ENCODE measurements around the gene WDR90.
A peak's percentile ranks its signal among the peaks of the same experiment; 100 is the strongest.

Gene WDR90

DNA sequence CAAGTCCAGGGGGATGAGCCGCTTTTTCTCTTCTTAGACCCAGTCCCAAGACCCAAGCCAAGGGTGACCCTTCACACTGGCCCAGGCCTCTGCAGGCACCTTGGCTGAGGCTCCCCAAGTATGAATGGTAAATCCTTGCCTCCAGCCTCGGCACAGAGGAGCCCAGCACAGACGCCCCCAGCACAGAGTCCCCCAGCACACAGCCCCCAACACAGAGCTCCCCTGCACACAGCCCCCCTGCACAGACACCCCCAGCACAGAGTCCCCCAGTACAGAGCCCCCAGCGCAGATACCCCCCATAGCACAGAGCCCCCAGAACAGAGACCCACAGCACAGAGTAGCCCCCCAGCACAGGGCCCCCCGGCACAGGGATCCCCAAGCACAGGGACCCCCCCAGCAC is 8.6 kb upstream of the WDR90 start:
- no peak for DNase-seq

DNA sequence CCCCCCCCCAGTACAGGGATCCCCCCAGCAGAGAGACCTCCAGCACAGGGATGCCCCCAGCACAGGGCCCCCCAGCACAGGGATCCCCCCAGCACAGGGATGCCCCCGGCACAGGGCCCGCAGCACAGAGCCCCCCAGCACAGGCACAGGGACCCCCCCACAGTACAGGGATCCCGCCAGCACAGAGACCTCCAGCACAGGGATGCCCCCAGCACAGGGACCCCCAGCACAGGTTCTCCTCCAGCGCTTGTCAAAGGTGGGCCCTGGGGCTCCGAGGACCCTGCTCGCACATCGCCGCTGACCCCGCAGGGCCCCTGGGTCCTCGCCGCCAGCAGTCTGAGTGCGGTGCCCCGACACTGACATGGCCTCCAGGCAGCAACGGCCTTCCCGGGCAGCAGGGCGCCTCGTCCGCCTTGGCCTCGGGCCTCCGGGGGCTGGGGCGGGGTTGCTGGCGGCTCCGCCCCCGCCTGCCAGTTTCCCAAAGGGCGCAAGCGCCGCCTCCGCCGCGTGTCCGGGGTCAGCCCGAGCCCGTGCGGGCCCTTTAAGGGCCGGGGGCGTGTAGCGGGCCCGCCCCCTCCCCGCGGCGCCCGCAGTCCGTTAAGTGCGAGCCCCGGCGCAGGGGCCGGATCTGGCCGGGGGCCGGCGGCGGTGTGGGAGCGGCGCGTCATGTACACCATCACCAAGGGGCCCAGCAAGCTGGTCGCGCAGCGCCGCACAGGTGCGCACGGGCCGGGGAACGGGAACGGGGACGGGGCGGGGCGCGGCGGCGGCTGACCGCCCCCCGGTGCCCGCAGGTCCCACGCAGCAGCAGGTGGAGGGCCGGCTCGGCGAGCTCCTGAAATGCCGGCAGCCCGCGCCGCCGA is 7.6 kb upstream of the WDR90 start, which contains the start of gene MCRIP2:
MCRIP2 (plus strand) TSS at position 503 of the 863 bp plus-strand sequence; CDS start at position 667, 164 bp downstream.
- DNase-seq = peak; percentile 47

DNA sequence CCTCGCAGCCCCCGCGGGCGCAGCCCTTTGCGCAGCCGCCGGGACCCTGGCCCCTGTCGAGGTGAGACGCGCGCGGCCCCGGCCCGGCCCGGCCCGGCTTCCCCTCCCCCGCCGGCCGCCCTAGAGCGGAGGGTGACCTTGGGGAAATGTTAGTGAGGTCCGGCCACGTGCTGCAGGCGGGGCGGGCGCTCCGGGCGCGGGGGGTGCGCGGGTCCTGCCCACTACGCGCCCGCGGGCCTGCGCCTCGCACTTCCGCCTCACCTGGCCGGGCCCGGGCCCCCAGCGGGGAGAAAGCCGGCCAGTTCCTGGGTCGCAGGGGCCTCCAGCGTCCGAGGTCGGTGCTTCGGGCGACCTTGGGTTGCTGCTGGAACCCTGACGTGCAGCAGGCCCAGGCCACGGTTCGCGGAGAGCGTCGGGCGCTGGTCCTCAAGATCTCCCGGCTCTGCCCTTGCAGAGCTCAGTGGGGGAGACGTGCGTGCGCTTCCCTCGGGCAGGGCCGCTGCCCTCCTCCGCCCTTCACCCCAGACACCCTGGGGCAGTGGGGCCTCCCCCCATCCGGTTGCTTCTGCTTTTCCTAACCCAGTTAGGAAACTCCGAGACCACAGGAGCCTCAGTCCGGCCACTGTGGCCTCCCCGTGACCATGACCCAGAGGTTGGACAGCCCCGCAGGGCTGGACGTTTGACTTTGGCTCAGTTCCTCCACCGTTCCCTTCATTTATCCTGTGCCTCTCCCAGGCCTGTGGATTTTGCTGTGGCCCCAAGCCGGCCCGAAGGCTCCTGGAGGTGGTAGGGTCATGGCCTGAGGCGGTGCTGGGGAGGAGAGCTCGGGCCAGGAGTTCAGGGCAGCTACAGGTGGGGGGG is 6.7 kb upstream of the WDR90 start:
- no peak for DNase-seq

DNA sequence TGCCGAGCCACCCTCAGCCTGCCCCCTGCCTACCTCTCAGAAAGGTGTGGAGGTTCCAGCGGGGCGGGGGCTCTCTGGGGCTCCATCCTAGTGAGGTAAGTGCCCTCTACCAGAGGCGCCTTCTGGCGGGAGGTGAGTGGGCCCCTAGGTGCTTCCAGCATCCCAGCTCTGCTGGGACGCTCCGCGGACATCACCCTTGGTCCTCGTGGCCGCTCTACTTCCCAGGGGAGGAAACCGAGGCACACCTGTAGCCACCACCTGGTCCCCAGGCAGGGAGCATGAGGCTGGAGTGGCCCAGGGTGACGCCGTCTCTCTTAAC is 6.2 kb upstream of the WDR90 start:
- DNase-seq = no peak

DNA sequence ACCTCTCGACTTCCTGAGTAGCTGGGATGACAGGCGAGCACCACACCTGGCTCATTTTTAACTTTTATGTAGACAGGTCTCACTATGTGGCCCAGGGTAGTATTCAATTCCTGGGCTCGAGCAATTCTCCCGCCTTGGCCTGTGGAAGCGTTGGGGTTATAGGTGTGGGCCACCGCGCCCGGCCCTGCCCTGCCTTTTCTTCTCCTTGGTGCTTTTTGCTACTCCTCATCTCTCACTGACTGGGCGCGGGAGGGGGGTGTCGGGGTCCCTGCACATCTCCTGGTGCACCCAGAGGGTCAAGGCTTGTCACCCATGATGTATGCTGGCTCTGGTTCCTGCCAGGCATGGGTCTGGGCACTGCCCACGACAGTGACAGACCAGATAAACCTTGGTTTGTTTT is 4.6 kb upstream of the WDR90 start:
- DNase-seq = no peak

DNA sequence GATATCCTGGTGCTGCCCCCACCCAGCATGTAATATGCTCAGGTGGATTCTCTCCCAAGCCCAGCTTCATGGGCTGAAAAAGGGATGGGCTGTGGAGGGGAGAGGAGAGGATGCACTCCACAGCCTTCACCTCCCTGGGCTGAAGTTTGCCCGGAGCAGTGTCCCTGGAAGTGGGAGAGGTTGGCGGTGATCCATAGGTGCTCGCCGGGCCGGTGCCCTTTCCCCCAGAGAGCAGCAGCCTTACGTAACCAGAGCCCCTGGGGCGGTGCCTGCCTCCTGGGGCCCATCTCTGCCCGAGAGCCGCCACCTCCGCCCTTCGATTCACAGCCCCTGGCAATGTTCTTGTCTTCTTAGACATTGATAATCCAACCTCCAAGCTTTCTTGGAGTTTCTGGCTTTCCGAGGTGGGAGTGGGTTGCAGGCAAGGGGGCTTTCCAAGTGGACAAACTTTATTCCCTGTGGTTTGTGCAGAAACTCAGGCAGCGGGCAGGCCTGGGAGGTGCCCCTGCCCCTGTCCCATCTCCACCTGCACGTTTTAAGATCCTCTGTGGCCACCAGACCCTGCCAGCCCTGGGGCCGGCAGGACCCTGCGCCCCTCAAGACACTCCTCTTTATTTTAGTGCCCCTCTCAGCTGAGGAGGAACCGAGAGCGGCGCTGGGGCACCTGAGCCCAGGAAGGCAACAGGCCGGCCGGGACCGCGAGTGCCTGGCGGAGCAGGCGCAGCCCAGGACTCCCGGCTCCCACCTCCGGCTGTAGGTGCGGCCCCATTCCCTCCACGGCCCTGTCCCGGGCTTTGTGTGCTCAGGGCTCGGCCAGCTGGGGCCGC is 3.1 kb upstream of the WDR90 start:
- DNase-seq = no peak

DNA sequence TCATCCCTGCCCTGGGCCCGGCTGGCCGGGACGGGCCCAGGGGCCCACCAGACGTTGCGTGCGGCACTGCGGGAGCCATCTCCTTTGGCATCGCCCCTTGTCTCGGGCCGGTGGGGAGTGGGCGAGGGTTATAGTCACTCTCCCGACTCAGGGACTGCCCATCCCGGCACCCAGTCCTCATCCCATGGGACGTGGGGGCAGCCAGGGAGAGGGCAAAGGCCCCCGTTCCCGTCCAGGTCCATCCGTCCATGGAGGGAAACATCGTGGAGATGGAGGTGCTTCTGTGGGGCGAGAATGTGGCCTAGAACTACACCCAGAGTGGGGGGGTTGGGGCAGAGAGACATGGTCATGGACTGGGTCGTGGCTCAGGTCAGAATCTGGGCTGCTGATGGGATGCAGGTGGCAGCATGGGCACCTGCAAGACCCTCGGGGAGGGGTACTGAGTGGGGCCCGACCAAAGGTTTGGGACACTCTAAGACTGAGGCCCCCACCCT is 2.4 kb upstream of the WDR90 start:
- no peak for DNase-seq

DNA sequence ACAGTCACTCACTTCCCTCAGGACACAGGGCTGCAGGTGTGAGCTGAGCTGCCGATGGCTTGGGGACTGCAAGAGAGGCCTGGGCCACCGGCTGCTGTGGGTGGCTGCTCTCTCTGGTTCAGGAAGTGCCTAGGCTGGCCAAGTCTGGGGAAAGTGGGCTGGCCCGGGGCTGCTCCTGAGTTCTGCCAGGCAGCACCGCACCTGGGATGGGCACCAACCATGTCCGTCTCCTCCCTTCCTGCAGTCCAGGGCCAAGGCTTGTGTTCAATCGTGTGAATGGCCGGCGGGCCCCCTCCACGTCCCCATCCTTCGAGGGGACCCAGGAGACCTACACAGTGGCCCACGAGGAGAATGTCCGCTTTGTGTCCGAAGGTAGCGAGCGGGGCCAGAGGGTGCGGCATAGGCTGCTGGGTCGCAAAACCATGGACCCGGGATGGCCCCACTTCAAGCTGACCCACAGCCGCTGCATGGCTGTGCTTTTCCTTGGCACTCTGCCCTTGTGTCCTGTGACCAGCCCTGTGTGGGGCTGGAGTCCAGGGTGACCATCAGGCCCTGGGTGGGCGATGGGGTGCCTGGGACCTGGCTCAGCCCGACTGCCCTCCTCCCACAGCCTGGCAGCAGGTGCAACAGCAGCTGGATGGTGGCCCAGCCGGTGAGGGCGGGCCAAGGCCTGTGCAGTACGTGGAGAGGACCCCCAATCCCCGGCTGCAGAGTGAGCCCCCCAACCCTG is 1.8 kb upstream of the WDR90 start:
- DNase-seq = no peak

DNA sequence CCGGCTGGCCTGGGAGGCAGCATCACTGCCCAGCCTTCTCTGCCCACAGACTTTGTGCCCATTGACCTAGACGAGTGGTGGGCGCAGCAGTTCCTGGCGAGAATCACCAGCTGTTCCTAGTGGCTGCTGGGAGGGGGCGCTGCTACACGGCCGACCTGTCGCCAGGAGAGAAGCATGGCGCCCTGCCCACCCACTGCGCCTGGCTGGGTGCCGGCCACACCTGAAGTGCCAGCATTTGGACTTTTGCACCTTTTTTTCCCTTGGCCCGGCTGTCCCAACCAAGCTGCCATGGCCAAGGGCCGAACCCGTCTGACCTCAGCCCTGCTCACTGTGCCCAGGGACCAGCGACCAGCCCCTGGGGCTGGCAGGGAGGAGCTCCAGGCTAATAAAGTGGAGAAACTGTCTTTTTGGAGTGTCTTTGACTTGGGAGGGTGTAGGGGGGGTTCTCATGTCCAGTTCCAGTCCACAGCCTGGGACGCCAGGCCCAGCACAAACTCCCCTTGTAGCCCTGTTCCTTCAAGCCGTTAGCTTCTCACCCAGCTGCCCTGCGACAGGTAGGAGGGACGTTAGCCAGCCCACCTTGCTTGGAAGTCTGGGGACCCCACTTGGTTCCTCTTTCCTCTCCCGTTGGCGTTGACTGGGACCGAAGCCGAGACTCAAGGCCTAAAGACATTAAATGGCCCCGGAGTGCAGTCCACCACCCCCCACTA is 939 bp upstream of the WDR90 start:
- DNase-seq = peak; percentile 38

DNA sequence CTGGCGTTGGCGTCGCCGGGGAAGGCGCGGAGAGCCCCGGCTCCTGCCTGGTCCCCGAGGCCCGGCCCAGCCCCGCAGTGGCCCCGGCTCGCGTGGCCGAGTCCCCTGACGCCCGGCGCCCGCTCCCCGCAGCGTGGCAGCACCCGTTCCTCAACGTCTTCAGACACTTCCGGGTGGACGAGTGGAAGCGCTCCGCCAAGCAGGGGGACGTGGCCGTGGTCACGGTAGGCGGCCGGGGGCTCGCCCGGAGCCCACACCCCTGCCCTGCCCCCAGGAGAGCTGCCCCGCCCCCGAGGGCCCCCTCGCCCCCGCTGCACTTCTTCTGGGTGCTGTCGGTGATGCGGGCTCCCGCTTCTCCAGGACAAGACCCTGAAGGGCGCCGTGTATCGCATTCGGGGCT is 466 bp downstream of the WDR90 start:
- DNase-seq = no peak

DNA sequence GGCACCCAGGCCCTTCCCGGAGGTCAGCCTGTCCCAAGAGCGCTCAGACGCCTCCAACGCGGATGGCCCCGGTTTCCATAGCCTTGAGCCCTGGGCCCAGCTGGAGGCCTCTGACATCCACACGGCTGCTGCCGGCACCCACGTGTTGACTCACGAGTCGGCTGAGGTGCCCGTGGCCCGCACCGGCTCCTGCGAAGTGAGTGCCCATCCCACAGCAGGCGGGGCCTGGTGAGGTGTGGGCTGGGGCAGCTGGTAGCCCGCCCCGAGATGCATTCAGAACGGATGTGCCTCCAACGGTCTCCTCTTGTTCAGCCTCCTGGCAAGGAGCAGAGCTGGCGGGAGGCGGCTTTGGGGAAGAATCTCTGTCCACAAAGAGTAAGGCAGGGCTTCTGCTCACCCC is 2.7 kb downstream of the WDR90 start:
- no peak for DNase-seq

DNA sequence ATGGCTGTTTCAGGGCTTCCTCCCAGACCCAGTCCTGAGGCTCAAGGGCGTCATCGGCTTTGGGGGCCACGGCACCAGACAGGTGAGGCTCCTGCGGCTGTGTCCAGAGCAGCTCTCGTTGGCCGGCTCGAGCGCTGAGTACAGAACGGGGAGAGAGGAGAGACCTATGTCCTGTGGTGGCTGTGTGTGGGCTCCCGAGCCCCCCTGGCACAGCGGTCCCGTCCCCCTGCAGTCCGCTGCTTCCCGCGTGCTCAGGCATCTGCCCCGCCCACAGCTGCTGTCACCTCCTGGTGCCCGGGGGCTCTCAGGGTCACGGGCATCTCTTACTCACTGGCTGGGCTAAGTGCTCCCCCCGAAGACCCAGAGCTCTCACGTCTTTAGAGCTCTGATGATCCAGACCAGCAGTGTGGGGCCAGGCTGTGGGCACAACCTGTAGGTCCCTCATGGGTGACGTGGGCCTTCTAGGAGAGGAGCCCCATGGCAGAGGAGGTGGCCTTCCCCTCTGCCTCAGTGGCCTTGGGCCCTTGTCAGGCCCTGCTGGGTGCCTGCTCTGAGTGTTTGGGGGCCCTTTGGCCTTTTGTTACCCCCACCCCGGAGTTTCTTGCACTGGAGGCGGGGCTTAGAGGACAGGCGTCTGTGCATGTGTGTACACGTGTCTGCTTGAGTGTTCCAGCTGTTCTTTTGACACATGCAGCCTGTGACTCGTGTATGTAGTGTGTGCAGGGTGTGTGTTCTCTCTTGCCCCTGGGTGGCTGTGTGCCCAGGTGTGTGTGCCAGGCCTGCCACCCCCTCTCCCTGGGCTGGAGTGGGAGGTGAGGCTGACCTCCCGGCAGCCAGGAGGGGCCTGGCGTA is 3.5 kb downstream of the WDR90 start:
- DNase-seq = no peak

DNA sequence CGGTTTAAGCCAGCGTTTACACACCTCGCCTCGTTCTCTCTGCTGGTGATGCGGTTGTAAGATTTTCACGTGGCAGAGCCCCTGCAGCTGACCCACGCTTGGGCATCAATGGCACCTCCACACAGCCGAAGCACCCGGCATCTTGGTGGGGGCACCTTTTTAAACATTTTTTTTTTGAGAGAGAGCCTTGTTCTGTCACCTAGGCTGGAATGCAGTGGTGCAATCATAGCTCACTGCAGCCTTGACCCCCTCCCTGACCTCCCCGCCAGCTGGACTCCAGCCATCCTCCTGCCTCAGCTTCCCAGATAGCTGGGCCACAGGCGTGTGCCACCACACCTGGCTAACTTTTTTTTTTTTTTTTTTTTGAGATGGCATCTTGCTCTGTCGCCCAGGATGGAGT is 4.9 kb downstream of the WDR90 start:
- no peak for DNase-seq

DNA sequence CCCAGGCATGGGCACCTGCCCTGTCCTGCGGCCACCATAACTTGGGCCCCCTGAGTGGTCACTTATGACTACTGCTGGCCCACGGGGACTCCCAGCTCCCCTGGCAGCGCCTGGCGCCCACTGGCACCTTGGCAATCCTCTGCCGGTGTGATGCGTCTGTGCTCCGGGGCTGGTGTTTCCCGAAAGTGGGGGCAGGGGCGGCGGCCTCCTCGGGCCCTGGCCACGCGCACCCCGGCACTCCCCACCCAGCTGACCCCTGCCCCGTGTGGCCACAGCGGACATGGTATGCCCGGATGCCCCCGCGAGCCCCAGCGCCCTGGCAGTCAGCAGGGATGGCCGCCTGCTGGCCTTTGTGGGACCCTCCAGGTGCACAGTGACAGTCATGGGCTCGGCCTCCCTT is 8.3 kb downstream of the WDR90 start:
- DNase-seq = no peak

DNA sequence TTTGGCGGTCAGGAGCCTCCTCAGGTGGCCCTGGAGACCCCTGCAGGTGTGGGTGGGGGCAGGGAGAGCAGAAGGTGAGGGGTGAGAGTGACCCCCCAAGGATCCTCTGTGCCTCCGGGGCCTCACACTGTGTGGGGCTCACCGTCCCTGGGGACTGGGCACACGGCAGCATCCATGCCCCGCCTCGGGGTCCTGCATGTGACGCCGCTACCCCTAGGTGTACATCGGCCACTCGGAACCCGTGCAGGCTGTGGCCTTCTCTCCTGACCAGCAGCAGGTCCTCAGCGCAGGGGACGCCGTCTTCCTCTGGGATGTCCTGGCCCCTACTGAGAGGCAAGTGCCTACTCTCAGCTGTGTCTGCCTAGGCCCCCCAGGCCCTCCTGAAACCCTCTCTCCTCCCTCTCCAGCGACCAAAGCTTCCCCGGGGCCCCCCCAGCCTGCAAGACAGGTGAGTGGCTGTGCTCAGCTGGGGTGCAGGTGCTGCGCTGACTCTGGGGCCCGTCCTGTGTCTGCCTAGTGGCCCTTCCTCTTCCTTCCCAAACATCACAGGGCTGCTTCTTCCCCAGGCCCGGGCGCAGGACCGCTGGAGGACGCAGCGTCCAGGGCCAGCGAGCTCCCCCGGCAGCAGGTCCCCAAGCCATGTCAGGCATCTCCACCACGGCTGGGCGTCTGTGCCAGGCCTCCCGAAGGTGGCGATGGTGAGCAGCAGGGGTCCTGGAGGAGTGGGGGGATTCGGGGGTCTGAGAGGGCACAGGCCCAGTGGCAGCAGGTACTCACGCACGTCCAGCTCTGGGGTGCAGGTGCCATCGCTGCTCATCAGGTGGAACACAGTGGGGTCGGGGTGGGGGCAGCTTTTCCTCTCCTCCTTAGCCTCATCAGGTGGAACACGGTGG is 9.8 kb downstream of the WDR90 start:
- DNase-seq = no peak

DNA sequence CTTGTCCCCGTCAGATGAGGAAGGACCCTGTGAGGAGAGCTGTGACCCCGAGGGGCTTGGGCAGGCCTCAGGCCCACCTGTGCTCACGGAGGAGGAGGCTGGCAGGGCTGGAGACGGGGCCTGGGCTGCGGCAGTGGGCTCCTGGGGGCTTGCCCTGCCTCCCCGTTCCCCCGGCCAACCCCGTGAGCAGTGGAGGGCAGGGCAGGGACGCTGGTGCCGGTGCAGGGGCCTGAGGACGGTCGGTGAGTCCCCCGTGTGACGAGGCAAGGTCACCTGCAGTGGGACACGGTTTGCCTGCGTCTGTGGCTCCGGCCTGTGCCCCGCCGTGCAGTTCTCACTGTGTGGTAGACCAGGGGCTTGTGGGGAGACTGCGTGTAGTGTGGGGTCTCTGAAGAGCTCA is 10.5 kb downstream of the WDR90 start:
- no peak for DNase-seq

DNA sequence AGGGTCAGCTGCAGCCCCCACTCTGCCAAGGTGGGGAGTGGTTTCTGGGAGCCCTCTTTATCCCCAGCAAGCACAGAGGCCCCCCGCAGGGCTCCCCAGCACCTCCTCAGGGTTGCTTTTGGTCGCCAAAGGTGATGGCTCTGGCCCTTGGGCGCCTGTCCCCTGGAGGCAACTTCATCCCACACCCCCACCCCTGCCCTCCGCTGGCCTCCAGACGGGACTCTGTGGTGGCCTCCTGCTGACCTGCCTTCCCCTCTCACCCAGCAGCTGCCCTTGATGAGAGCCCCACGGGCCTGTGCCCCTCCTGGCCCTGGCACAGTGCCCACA is 10.9 kb downstream of the WDR90 start:
- DNase-seq = no peak

DNA sequence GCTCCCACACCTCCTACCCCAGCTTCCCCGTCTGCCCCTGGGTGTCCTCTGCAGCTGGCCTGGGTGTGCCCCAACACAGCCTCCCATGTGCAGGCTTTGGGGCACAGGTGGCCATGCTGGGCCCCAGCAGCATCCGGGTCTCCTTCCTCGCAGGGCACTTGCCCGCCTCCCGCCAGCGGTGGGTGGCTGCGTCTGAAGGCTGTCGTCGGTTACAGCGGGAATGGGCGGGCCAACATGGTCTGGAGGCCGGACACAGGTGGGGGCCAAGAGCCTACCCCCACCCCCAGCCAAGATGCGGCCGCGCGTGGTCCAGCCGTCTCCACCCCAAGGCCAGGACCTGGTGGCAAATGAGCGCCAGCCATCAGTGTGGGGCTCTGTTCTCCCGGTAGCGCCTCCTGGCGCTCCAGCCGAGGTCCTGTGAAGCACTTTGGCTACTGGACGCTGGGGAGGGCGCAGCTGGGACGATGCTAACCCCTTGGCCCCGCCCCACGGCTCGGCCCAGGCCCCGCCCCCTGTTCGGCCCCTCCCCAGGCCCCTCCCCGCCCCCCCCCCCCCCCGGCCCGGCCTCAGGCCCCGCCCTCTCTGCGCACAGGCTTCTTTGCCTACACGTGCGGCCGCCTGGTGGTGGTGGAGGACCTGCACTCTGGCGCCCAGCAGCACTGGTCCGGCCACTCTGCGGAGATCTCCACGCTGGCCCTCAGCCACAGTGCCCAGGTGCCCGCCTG is 11.5 kb downstream of the WDR90 start:
- DNase-seq = peak; percentile 65

DNA sequence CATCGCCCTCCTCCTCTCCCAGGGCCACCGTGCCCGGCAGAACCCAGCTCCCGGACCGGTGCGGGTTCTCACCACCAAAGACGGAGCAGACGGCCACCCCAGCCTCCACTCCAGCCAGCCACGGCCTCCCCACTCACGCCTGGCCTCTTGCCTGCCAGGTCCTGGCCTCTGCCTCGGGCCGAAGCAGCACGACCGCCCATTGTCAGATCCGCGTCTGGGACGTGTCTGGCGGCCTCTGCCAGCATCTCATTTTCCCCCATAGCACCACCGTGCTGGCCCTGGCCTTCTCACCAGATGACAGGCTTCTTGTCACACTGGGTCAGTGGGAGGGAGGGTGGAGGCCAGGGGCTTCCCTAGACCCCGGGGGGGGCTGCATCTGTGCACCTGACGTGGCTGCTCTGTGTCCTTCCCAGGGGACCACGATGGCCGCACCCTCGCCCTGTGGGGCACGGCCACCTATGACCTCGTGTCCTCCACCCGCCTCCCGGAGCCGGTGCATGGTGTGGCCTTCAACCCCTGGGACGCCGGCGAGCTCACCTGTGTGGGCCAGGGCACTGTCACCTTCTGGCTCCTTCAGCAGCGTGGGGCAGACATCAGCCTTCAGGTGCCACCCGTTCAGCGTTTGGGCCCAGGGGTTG is 12.1 kb downstream of the WDR90 start:
- no peak for DNase-seq
